IMR-90 (cell line): ENCODE data around the gene ABHD1.

Experiments used
- CTCF ChIP-seq: conservative IDR thresholded peaks from 2 replicates; pipeline ENCODE4 v1.5.1; 2012; ENCODE audit warnings: mild to moderate bottlenecking, low read depth, low read length, improper control_type of control experiment
- MAFK ChIP-seq: IDR thresholded peaks from 2 replicates; pipeline ENCODE4 v1.6.1; 2012; ENCODE audit warnings: low read depth, low read length, improper control_type of control experiment
- MXI1 ChIP-seq: IDR thresholded peaks from 2 replicates; pipeline ENCODE4 v1.6.1; 2012; ENCODE audit warnings: low read depth, mild to moderate bottlenecking, low read length, moderate library complexity, borderline replicate concordance
- POLR2A ChIP-seq: IDR thresholded peaks from 2 replicates; pipeline ENCODE4 v1.6.1; 2012; ENCODE audit warnings: mild to moderate bottlenecking, low read depth, low read length
- RAD21 ChIP-seq: IDR thresholded peaks from 2 replicates; pipeline ENCODE4 v1.6.1; 2012; ENCODE audit warnings: low read length, improper control_type of control experiment
- RFX5 ChIP-seq: IDR thresholded peaks from 2 replicates; pipeline ENCODE4 v1.8.0; 2012; ENCODE audit warnings: low read depth, mild to moderate bottlenecking, low read length, moderate library complexity

- TF ChIP-seq CTCF, result no peak
- TF ChIP-seq RFX5, result no peak
- TF ChIP-seq POLR2A, result no peak
- no peak for TF ChIP-seq MAFK
- no peak for TF ChIP-seq MXI1
- no peak for TF ChIP-seq RAD21
These were observed 17.6 kb upstream of the ABHD1 start for GRCh38 chr2:27105981-27106380.
